H1 (cell line): ENCODE results near the gene RGS6. TPM values are rescaled to one million over a fixed set of nuclear protein-coding genes. Genes with fewer than 3 reads are reported as not detected.

Source experiments
- CTCF ChIA-PET: fragments of 300-600 bp; sonication (Branson Sonifier 250); formaldehyde crosslinking; loops from one replicate; lab custom pipeline; 2021; ENCODE audit not compliant: partially characterized antibody; lab: Charles Lee
- POLR2A ChIA-PET: fragments of 300-600 bp; sonication (Branson Sonifier 250); formaldehyde crosslinking; loops from one replicate; lab custom pipeline; 2021; ENCODE audit warnings: inconsistent platforms; ENCODE audit not compliant: partially characterized antibody; lab: Charles Lee
- DNase-seq, 2 experiments: peaks; one replicate each; pipeline versions ENCODE4 v3.0.0 to v3.0.0-alpha.2; 2010 to 2022; ENCODE audit warnings: low spot score in 2 of 2, low read depth in 1 of 2, mixed read lengths in 1 of 2
- FAIRE-seq: peaks from 2 replicates; lab custom pipeline; 2011; peaks lifted over from hg19 to GRCh38; lab: Jason Lieb, UNC
- H2AFZ ChIP-seq: 2 replicates; pipeline ENCODE4 v1.8.1; 2012; ENCODE audit warnings: low read length, inconsistent platforms
- H2AK5ac ChIP-seq: 2 replicates; pipeline ENCODE4 v1.6.1; 2013; ENCODE audit warnings: low read depth, low read length
- H2BK120ac ChIP-seq: replicated peaks from 2 replicates; pipeline ENCODE3; 2013; ENCODE audit warnings: low read depth, low read length, inconsistent platforms
- H2BK12ac ChIP-seq: 2 replicates; pipeline ENCODE4 v1.6.1; 2013; ENCODE audit warnings: low read depth, low read length
- H2BK15ac ChIP-seq: 2 replicates; pipeline ENCODE4 v1.6.1; 2013; ENCODE audit warnings: low read length
- H2BK20ac ChIP-seq: 2 replicates; pipeline ENCODE4 v1.6.1; 2013; ENCODE audit warnings: low read length
- H2BK5ac ChIP-seq: 2 replicates; pipeline ENCODE4 v1.6.1; 2013; ENCODE audit warnings: low read depth, low read length
- H3K14ac ChIP-seq: 2 replicates; pipeline ENCODE4 v1.6.1; 2013; ENCODE audit warnings: inconsistent platforms; ENCODE audit not compliant: insufficient read length
- H3K18ac ChIP-seq: 2 replicates; pipeline ENCODE4 v1.6.1; 2013; ENCODE audit warnings: low read length; ENCODE audit errors: extremely low read depth
- H3K23ac ChIP-seq: 2 replicates; pipeline ENCODE4 v1.6.1; 2013; ENCODE audit warnings: inconsistent platforms; ENCODE audit not compliant: insufficient read length
- H3K23me2 ChIP-seq: 2 replicates; pipeline ENCODE4 v1.6.1; 2013; ENCODE audit warnings: low read depth, low read length
- H3K27ac ChIP-seq: 2 replicates; pipeline ENCODE4 v1.6.1; 2011; ENCODE audit warnings: low read depth, low read length, inconsistent platforms
- H3K27me3 ChIP-seq, 4 experiments: replicated peaks in 1 of 4; 1 replicate in 1 of 4; 2 replicates in 3 of 4; pipeline versions ENCODE4 v1.6.1 to v1.8.1; 2011 to 2013; ENCODE audit warnings: low read length in 3 of 4, mild to moderate bottlenecking in 3 of 4, inconsistent platforms in 2 of 4, mixed read lengths in 2 of 4, moderate library complexity in 1 of 4; ENCODE audit not compliant: control insufficient read depth in 3 of 4, insufficient read depth in 3 of 4; ENCODE audit errors: extremely low read depth in 1 of 4
- H3K36me3 ChIP-seq, 4 experiments: 2 replicates each; pipeline versions ENCODE4 v1.6.1 to v1.8.1; 2011 to 2013; ENCODE audit warnings: mild to moderate bottlenecking in 4 of 4, low read length in 3 of 4, moderate library complexity in 2 of 4, control low read depth in 1 of 4, inconsistent platforms in 1 of 4; ENCODE audit not compliant: insufficient read depth in 4 of 4, control insufficient read depth in 2 of 4
- H3K4ac ChIP-seq: replicated peaks from 2 replicates; pipeline ENCODE3; 2013; ENCODE audit warnings: low read length, low read depth, mixed read lengths, inconsistent platforms; ENCODE audit not compliant: insufficient read length
- H3K4me1 ChIP-seq, 4 experiments: replicated peaks in 1 of 4; 1 replicate in 1 of 4; 2 replicates in 3 of 4; pipeline versions ENCODE4 v1.6.1 to v1.8.1; 2011 to 2013; ENCODE audit warnings: low read length in 3 of 4, inconsistent platforms in 2 of 4, mixed read lengths in 1 of 4; ENCODE audit not compliant: insufficient read depth in 4 of 4, control insufficient read depth in 3 of 4
- H3K4me2 ChIP-seq, 2 experiments: 2 replicates each; pipeline versions ENCODE4 v1.6.1 to v1.8.1; 2011 to 2013; ENCODE audit warnings: low read depth in 2 of 2, low read length in 2 of 2, control low read depth in 1 of 2, inconsistent platforms in 1 of 2, mild to moderate bottlenecking in 1 of 2; ENCODE audit not compliant: insufficient read depth in 1 of 2
- H3K4me3 ChIP-seq, 4 experiments: fragments of 200-600, 300-600 bp in 1 of 4; sonication (generic), shearing (Covaris generic), sonication (Bioruptor Twin) in 1 of 4; 2 replicates each; pipeline versions ENCODE4 v1.5.1 to v1.8.1; 2011 to 2016; ENCODE audit warnings: low read length in 4 of 4, low read depth in 3 of 4, control low read depth in 2 of 4, inconsistent platforms in 2 of 4, mild to moderate bottlenecking in 2 of 4, mixed read lengths in 1 of 4, moderate library complexity in 1 of 4; ENCODE audit not compliant: insufficient read depth in 2 of 4; ENCODE audit errors: extremely low read depth in 1 of 4
- H3K56ac ChIP-seq: replicated peaks from 2 replicates; pipeline ENCODE3; 2013; ENCODE audit warnings: low read depth, mild to moderate bottlenecking, mixed read lengths, low read length, inconsistent platforms; ENCODE audit not compliant: insufficient read length
- H3K79me1 ChIP-seq: 2 replicates; pipeline ENCODE4 v1.6.1; 2013; ENCODE audit warnings: low read depth, low read length, control low read depth
- H3K79me2 ChIP-seq, 2 experiments: 2 replicates each; pipeline versions ENCODE4 v1.6.1 to v1.8.1; 2012 to 2013; ENCODE audit warnings: low read length in 2 of 2, mild to moderate bottlenecking in 2 of 2, inconsistent platforms in 1 of 2; ENCODE audit not compliant: insufficient read depth in 2 of 2, control insufficient read depth in 1 of 2
- H3K9ac ChIP-seq, 4 experiments: replicated peaks in 1 of 4; 1 replicate in 1 of 4; 2 replicates in 3 of 4; pipeline versions ENCODE4 v1.6.1 to v1.8.1; 2011 to 2013; ENCODE audit warnings: low read depth in 3 of 4, low read length in 3 of 4, control low read depth in 2 of 4, mild to moderate bottlenecking in 2 of 4, moderate library complexity in 2 of 4, inconsistent platforms in 1 of 4; ENCODE audit errors: extremely low read depth in 1 of 4
- H3K9me3 ChIP-seq, 2 experiments: 2 replicates each; pipeline versions ENCODE4 v1.6.1 to v1.8.1; 2012 to 2013; ENCODE audit warnings: mild to moderate bottlenecking in 2 of 2, moderate library complexity in 2 of 2, control low read depth in 1 of 2, inconsistent platforms in 1 of 2, low read depth in 1 of 2, low read length in 1 of 2, mixed read lengths in 1 of 2; ENCODE audit not compliant: insufficient read depth in 2 of 2
- H4K20me1 ChIP-seq, 2 experiments: replicated peaks in 1 of 2; 2 replicates each; pipeline versions ENCODE3 to v1.8.1; 2011 to 2013; ENCODE audit warnings: inconsistent platforms in 2 of 2, low read length in 2 of 2, mild to moderate bottlenecking in 1 of 2; ENCODE audit not compliant: insufficient read depth in 2 of 2, control insufficient read depth in 1 of 2
- H4K5ac ChIP-seq: 2 replicates; pipeline ENCODE4 v1.6.1; 2013; ENCODE audit warnings: low read length, low read depth, mixed read lengths, inconsistent platforms; ENCODE audit not compliant: insufficient read length
- H4K8ac ChIP-seq: 2 replicates; pipeline ENCODE4 v1.8.0; 2013; ENCODE audit warnings: mild to moderate bottlenecking, moderate library complexity, low read length, inconsistent platforms; ENCODE audit not compliant: insufficient read depth; ENCODE audit errors: extremely low read depth
- H4K91ac ChIP-seq: replicated peaks from 2 replicates; pipeline ENCODE3; 2013; ENCODE audit warnings: low read length, mixed read lengths, inconsistent platforms; ENCODE audit not compliant: insufficient read length
- GABPA ChIP-seq: IDR thresholded peaks from 2 replicates; pipeline ENCODE4 v1.6.1; 2011; ENCODE audit warnings: mild to moderate bottlenecking, low read length, moderate library complexity, borderline replicate concordance; ENCODE audit not compliant: insufficient read depth
- HDAC6 ChIP-seq: IDR thresholded peaks from one replicate; pipeline ENCODE4 v1.7.1; 2012; ENCODE audit warnings: low read depth, mild to moderate bottlenecking, inconsistent platforms, low read length, moderate library complexity
- MAFK ChIP-seq: IDR thresholded peaks from 2 replicates; pipeline ENCODE4 v1.6.1; 2012; ENCODE audit warnings: low read depth, mild to moderate bottlenecking, improper control_type of control experiment, low read length
- WGBS, 2 experiments: shearing (Covaris generic) in 1 of 2; methylation state at CpG; one replicate each; pipeline versions ENCODE4 v1.1.6 to v1.1.7; 2013 to 2015; ENCODE audit warnings: low lambda C conversion rate in 2 of 2, mixed read lengths in 2 of 2, inconsistent platforms in 1 of 2, low coverage in 1 of 2, missing lambda C conversion rate in 1 of 2; ENCODE audit not compliant: insufficient replicate concordance in 2 of 2, insufficient coverage in 1 of 2, insufficient read length in 1 of 2; ENCODE audit errors: extremely low coverage in 1 of 2, missing lambda C conversion rate in 1 of 2; 5-methylcytosine and 5-hydroxymethylcytosine counted together
- polyA plus RNA-seq, 7 experiments: library from polyadenylated mRNA; depleted of rRNA in 3 of 7; stranded (reverse) in 5 of 7; unstranded in 2 of 7; fragments of >200 nt in 5 of 7; fragments of 200-250 nt in 2 of 7; gene quantifications; 1 replicate in 5 of 7; 2 replicates in 1 of 7; 4 replicates in 1 of 7; pipeline versions ENCODE4 v1.2.1 to v1.2.3, GENCODE V29; 2011 to 2013; ENCODE audit warnings: missing spikeins in 2 of 7, mixed read lengths in 2 of 7
- total RNA-seq: library from RNA; stranded (reverse); fragmentation: NEBNext Ultra II Directional; extraction: Animal tissue kit (Norgen Biotek cat#: 25700); gene quantifications from 2 replicates; pipeline ENCODE4 v1.2.1, GENCODE V29; 2021

The RGS6 gene
- total and polyA plus RNA-seq, 2 of the 8 experiments (the other 6 are each of a cell fraction or from before 2014, with no cell fraction given), result 0.26 to 1.1 TPM

DNA sequence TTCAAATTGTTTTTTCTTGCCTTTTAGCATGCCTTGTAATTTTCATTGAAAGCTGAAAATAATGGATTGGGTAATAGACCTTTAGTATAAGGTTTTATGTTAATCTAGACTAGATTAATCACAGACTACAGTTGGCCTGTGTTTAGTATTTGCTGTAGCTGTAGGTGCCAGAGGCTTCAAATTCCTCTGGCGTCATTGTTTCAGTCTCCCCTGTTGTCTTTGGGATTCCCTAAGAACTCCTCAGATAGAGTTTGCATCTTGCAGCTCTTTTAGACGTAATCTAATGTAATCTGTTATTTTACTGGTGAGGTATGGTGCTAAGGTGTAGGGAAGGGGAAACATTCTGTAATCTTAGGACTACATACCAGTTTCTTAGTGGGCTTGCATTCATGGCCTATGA is 113.0 kb downstream of the RGS6 start:
- Histone ChIP-seq H3K27ac (no peak overlapping the region), H2BK12ac (no peak overlapping the region), H4K8ac (no peak overlapping the region), H4K20me1 (no peaks in the 10 kb centered on the region), H3K4me3 (no peak overlapping the region), H3K4ac (no peak overlapping the region), H3K23ac (no peak overlapping the region), H3K9me3 (peaks cover 0 to 6% of the 10 kb centered on the region in 2 experiments; a peak in 1 of 4 replicates), H2AFZ (no peak overlapping the region), H3K4me1 (peaks cover 0 to 3% (median 0%) of the 10 kb centered on the region in 4 experiments; a peak in 2 of 7 replicates), H4K91ac (no peak overlapping the region), H4K5ac (no peak overlapping the region), H2BK20ac (no peak overlapping the region), H3K56ac (no peak overlapping the region), H3K36me3 (no peaks in the 10 kb centered on the region), H2BK120ac (no peak overlapping the region), H2BK15ac (no peak overlapping the region), H3K27me3 (no peaks in the 10 kb centered on the region), H3K14ac (no peak overlapping the region), H3K9ac (no peak overlapping the region), H3K79me1 (no peaks in the 10 kb centered on the region), H2AK5ac (no peak overlapping the region), H3K4me2 (no peak overlapping the region), H3K18ac (no peak overlapping the region), H2BK5ac (no peak overlapping the region), H3K23me2 (no peaks in the 10 kb centered on the region; the same call in 1 of the 2 replicates), H3K79me2 (no peaks in the 10 kb centered on the region)
- DNase-seq, result no peak
- no peak for FAIRE-seq
- ChIA-PET POLR2A (no interaction called here), CTCF (interaction anchor here (0.6 to 0.9 kb wide), 3 partner anchors 21 to 222 kb away, joined by 3 to 4 read pairs (median 3); no protein-coding TSS in a partner anchor)
- TF ChIP-seq MAFK (no peak), GABPA (no peak), HDAC6 (no peak)
- 78% methylated on average over 2 of the region's 2 CpGs; no CpG with 5 or more reads in 1 of the 2 experiments for WGBS, 2 experiments
